Regular cardiac myocyte (primary cell): ENCODE results near the gene CTBS. TPM values are rescaled to one million over a fixed set of nuclear protein-coding genes. Genes with fewer than 3 reads are reported as not detected.

Experiments
- total RNA-seq: library from RNA; depleted of rRNA; stranded (reverse); fragments of >200 nt; gene quantifications from 2 replicates; pipeline ENCODE4 v1.2.3, GENCODE V29; 2014

The CTBS gene, protein sequence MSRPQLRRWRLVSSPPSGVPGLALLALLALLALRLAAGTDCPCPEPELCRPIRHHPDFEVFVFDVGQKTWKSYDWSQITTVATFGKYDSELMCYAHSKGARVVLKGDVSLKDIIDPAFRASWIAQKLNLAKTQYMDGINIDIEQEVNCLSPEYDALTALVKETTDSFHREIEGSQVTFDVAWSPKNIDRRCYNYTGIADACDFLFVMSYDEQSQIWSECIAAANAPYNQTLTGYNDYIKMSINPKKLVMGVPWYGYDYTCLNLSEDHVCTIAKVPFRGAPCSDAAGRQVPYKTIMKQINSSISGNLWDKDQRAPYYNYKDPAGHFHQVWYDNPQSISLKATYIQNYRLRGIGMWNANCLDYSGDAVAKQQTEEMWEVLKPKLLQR
- 9.6 and 17.5 TPM in 2 replicates for total RNA-seq

DNA sequence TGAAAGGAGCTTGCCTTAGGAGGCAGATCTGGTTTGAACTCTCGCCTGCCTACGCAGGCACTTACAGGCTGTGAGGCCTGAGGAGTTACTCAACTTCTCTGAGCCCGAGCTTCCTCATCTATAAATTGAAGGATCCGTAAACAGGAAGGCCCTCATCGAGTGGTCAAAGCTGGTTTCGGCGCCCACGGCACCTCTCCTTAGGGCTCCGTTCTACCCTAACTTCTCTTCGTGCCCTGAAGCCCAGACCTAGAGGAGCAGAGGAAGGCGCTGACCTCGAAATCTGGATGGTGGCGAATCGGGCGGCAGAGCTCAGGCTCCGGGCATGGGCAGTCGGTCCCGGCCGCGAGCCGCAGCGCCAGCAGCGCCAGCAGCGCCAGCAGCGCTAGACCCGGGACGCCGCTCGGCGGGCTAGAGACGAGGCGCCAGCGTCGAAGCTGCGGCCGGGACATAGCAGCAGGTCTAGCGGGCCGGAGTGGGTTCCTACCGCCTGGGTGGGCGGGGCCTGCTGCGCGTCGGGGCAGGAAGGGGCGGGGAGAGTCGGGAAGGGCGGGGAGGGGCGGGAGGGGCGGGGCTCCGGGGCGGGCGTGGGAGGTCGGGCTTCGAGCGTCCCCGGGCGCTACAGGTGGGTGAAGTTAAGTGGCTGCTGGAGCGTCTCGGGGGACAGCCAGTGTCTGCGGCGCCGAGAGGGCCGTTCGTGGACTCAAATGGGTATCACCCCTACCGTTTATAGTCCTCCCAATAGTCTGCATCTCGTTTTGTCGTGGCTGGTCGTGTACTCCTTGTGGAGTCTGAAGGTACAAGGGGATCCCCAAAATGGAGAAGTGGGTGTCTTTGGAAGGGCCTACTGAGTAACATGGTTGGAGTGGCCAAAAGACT is at the start of gene CTBS:
CTBS (minus strand) TSS at position 474 of the 876 bp plus-strand sequence; CDS start at position 449, 25 bp downstream.

DNA sequence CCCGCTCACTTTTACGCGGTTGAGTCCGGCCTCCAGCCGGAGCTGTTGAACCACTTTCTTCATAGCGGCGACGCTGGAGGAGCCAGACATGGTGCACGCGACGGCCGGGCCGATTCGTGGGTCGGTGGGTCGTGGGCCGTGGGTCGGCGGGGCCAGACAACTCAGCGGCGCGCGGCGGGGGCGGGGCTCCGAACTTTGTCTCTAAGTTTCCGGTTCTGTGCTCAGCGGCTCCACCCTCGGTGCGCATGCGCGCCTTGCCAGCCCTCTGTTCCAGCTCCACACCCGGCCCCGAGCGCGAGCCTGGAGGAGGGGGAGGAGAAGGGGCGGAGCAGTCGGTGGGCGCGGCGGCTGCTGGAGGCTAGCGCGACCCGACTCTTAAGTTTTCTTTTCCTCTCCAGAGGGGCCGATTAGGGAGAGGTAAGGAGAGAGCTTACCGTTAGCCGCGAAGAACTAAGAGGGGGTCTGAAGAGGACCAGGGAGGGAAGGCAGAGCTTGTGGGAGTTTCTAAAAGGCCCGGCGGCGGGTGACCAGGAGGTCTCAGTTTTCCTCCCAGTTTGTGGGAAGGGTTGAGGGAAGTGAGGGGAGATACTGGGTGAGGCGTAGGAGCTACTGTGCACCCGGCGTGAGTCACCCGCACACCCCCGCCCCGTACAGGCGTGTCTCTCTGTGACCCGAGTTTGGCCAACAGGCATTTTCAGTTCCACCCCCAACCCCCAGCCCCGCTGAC is 68.1 kb downstream of the CTBS start, which contains the start of the genes GNG5 and SPATA1:
GNG5 (minus strand) TSS at position 580 of the 727 bp plus-strand sequence; CDS start at position 90, 490 bp downstream.
SPATA1 (plus strand) TSS at position 385 of the 727 bp plus-strand sequence. CDS start 9,974 bp downstream, outside the sequence.

Other genes starting within 250 kb of the CTBS start
- not detected in 2 replicates for gene DNASE2B, start 176.0 kb downstream of the CTBS start, total RNA-seq
- 35.5 and 44.5 TPM in 2 replicates for gene RPF1, start 95.2 kb downstream of the CTBS start, total RNA-seq
- gene SPATA1, start 68.1 kb downstream of the CTBS start, total RNA-seq: under 0.01 and 0.96 TPM in 2 replicates
- 11.0 and 16.7 TPM in 2 replicates for gene GNG5, start 67.9 kb downstream of the CTBS start, total RNA-seq
- 15.5 and 31.1 TPM in 2 replicates for gene SSX2IP, start 116.0 kb upstream of the CTBS start, total RNA-seq